Stimulated activated CD8-positive, alpha-beta memory T cell treated with anti-CD3 and anti-CD28 coated beads, Interleukin-12 subunit alpha, Interleukin-12 subunit beta, amount 100 ng/mL, for 24 hours (primary cell): ENCODE results near the gene RNF186.
"Not testable (repeated sequence)": the region's sequence is repeated elsewhere in the genome, so short reads cannot be mapped to it uniquely, and the experiment has no call there.

Source experiments
- DNase-seq: peaks from one replicate; pipeline ENCODE4 v3.0.0-alpha.2; 2020; ENCODE audit errors: extremely low read depth

RNF186 gene

GRCh38 chr1:19814681-19815503, at the start of gene RNF186:
Gene RNF186, minus strand, starts transcription at chr1:19815283. Its CDS starts 182 bp downstream, at chr1:19815101.
- no peak for DNase-seq

DNA sequence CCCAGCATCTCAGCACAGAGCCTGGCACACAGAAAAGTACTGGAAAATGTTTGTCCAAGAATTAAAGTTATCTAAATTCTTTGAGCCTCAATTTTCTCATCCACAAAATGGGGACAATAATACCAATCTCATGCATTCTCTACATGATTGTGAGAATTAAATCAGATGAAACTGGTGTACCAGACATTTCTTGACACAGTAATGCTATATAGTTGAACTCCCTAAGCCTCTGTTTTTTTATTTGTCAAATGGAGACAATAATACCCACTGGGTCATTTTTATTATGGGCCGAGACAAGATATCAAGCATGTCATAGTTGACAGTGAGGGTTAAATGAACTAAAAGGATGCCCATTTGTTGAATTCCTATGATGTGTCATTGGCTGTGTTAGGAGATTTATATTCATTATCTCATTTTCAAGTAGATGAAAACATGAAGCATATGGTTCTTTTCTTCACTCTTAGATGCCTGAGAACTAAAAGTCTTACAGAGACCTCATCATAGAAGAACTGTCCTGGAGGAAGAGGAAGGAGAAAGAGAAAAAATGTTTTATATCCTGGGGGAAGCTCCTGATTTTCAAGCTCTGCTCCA, 49.6 kb upstream of the RNF186 start:
- no peak for DNase-seq

DNA sequence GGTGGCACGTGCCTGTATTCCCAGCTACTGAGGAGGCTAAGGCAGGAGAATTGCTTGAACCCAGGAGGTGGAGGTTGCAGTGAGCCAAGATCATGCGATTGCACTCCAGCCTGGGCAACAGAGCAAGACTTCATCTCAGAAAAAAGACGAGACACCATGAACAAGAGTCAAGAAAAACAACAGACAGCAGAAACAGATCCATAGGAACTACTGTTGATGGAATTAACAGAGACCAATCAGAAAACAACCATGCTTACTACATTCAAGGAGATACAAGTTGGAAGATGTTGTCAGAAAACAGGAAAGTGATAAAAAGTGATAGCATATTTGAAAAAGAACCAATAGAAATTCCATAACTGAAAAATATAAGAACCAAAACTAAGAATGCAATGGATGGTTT, 47.9 kb upstream of the RNF186 start:
- DNase-seq: no peak

GRCh38 chr1:19861842-19862530, 46.9 kb upstream of the RNF186 start:
- DNase-seq: no peak

- DNase-seq: no peak
Measured at GRCh38 chr1:19861034-19861433, 46.0 kb upstream of the RNF186 start.

DNA sequence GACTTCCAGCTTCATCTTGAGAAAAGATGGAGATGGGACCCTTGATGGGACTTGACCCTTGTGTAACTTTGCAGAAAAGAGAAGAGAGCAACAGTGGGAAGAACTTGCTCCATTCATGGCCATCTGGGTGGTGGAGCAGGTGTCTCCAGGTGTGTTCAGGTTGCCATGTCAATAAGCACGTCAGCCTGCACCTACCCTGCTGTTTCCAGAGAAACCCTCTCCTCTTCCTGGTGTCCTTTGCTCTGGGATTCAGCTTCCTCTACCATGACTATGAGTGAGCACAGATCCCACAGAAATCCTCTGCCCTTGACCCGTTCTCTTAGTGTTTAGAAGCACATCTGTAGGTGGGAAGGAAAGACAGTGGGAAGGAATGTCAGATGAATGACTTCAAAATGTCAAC, 45.3 kb upstream of the RNF186 start:
- DNase-seq: no peak

DNA sequence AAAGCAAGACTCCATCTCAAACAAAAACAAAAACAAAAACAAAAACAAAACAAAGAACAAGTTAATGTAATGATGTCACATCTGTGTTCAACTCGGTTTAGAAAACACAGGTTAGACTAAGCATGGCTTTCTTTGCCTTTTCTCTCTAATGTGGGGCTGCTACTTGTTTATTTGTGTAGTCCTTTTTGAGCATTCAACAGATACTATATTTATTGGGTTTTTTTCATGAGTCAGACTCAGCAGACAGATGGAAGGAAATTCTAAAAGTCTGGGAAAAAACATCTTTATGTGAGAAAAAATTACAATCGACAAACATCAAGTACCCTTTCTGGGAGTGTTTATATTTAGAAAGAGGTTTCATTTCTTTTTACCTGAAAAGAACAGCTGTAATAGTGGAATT, 44.8 kb upstream of the RNF186 start:
- DNase-seq: no peak

DNA sequence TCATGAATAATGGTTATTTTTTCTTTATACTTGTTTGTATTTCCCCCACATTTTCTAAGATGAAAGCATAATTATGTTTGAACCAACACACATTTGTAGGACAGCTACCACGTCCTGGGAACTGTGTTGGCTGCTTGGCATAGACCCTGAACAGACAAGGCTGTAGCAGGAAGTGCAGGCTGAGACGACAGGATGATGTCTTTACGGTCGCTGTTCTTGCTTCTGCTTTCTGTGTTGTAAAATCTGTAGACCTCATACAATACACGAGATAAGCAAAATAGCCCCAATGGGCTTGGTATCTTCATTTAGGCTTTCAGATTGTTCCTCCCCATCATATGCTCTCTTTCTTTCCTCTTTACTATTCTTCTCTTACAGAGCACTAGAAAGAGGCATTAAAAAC, 43.8 kb upstream of the RNF186 start:
- DNase-seq: no peak

DNA sequence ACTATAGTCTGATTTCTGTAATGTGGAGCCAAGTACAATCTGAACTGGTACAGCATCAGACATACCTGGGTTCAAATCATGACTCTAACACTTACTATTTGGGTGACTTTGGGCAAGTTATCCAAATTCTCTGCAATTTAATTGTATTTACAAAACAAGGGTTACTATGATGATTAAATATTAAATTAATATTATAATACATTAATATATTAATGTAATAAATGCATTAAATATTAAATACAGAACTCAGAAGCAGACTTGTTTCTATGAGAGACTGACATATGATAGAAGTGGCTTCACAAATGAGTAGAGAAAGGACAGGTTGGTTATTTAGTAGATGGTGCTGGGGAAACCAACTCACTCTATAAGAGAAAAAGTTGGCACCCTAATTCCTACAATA, 39.8 kb upstream of the RNF186 start:
- no peak for DNase-seq

DNA sequence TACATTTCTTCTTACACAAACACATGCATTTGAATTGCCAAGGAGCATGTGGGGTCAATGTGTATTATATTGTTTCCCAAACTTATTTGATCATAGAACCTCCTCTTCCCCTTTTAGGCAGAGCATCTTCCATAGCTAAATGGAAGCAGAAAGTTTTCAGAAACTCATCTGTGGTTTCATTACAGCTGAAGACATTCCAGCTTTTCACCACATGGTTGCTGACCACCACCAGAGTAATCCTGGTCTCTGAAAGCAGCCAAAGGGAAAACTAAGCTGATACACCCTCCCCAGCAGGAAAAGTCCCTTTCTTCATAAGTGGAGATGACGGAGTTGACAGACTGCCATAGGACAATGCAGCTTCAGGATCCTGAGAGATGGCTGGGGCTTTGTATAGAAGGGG, 37.0 kb upstream of the RNF186 start:
- no peak for DNase-seq

- no peak for DNase-seq
Measured at GRCh38 chr1:19850214-19850613, 35.1 kb upstream of the RNF186 start.

DNA sequence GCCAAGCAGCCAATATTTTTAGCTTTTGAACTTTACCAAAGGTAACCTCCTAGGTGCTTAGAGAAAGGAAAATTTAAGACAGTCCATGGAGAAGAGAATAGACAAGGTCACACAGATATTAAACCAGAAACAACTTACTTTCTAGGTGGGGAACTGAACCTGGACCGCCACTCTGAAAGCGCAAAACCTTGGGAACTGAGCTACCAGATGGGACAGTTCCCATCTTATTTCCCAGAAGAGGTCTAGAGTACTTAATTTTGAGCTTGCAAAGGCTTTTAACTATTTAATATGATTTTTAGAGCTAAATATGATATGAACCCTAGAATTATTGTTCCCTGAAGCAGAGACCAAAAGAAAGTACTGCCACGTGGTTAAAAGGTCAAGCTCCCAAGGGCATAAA, 34.2 kb upstream of the RNF186 start:
- DNase-seq: not testable (repeated sequence)

- DNase-seq: not testable (repeated sequence)
Measured at GRCh38 chr1:19847334-19847733, 32.3 kb upstream of the RNF186 start.

GRCh38 chr1:19846338-19846737, 31.3 kb upstream of the RNF186 start:
- DNase-seq: no peak

DNA sequence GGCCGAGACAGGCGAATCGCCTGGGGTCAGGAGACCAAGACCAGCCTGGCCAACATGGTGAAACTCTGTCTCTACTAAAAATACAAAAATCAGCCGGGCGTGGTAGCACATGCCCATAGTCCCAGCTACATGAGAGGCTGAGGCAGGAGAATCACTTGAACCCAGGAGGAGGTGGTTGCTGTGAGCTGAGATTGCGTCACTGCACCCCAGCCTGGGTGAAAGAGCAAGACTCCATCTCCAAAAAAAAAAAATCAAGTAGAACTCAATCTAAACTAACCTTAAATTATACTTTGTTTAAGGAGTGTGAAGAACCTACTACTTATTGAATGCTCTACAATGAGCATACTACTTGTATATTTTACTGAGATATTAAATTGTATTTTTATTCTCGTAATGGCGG, 30.5 kb upstream of the RNF186 start:
- DNase-seq: no peak

DNA sequence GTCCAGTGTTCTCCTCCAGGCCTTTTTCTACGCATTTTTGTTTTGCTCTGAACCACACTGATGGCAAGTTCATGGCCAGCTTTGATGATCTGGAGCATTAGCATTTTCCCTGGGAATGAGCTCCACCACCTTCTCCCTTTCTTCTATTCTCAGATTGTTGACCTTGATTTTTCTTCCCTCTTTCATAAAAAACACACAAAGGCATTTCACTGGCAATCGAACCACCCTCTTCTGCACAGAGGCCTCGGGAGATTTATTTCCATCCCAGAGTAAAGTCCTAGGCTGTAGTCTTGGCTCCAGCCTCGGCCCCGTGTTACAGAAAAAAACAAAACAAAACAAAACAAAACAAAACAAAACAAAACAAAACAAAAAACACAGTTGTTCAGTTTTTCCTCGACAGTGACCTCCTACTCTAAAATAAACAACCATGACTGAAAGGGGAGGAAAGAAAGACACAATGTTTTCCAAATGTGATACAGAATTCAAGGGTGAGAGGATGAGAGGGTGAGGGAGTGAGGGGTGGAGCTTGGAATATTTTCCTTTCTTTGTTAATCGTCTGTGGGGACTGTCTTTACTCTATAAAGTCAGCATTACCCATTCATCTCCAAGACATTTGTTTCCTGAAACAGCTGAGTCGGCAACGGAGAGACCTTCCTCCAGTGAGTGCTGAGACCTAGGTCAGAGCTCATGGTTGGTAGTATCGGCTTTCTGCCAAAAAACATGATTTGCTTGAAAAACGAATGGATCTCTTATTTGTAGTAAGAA, 29.8 kb upstream of the RNF186 start:
- DNase-seq: no peak

DNA sequence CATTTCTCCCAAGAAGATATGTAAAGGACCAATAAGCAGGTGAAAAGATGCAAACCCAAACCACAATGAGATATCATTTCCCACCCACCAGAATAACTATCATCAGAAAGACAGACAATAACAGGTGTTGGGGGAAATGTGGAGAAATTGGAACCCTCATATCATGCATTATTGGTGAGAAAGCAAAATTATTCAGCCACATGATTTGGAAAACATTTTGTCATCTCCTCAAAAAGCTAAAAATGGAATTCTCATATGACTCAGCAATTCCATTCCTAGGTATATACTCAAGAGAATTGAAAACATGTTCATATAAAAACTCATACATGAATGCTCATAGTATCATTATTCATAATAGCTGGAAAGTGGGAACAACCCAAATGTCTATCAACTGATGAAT, 25.1 kb upstream of the RNF186 start:
- no peak for DNase-seq

- no peak for DNase-seq
Measured at GRCh38 chr1:19837866-19838265, 22.8 kb upstream of the RNF186 start.

DNA sequence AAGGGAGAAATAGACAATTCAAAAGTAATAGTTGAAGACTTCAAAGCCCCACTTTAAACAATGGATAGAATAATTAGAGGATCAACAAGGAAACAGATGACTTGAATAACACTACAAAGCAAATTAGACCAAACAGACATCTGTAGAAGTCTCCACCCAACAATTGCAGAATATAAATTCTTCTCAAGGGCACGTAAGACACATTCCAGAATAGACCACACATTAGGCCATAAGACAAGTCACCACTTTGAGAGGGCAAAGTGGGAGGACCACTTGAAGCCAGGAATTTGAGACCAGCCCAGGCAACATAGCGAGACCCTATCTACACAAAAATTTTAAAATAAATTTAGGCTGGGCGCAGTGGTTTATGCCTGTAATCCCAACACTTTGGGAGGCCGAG, 20.5 kb upstream of the RNF186 start:
- no peak for DNase-seq

DNA sequence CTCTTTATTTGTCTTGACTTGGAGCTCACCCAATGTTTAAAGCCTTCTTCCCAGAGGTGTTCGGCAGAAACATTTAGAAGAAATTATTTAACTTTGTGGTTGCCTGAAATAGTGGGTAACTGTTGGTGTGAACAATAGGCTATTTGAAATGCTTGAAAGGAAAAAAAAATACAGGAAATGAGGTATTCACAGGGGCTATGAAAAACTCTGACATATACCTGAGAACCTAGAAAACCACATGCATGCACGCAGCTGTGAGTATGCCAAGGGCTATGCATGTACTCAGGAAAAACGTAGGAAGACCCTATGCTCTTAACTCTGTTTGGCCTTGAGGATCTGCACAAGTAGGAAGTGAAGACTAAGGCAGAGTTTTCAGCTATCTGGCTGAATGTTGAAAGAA, 16.4 kb upstream of the RNF186 start:
- DNase-seq: no peak

GRCh38 chr1:19828546-19828945, 13.5 kb upstream of the RNF186 start:
- DNase-seq: no peak

DNA sequence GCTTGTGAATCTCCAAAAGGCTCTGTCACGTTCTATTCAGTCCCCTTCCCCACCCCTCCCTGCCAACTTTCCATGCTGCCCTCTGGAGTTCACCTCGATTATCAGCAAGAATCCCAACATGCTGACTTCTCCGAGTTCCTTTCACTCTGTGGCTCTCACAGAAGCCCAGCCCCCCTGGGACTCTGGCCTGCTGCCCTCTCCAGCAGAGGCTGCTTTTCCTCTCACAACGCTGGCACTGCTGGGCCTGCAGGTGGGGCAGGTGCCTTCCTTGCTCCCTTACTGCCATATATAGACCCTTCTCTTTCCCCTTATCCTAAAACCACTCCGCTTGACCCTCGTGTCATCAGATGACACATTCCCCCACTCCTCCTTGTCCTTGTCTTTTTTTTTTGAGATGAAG, 10.2 kb upstream of the RNF186 start:
- no peak for DNase-seq
